SK-N-SH (cell line): ENCODE data around the gene CCDC70. TPM values are rescaled to one million over a fixed set of nuclear protein-coding genes. Genes with fewer than 3 reads are reported as not detected.

Experiments used
- CTCF ChIA-PET: fragments of 300-600, 350-600 bp; formaldehyde crosslinking; extraction: SDS; loops from one replicate; lab custom pipeline; 2021; lab: Yijun Ruan, JAX
- POLR2A ChIA-PET: fragments of 350-600 bp; sonication (Branson Sonifier 250); formaldehyde crosslinking; extraction: SDS; loops from one replicate; lab custom pipeline; 2020; ENCODE audit warnings: antibody characterized with exemption, inconsistent platforms; lab: Yijun Ruan, JAX
- DNase-seq: peaks from one replicate; pipeline ENCODE4 v3.0.0; 2012
- H2AFZ ChIP-seq: fragments of 200-600 bp; sonication (generic); 2 replicates; pipeline ENCODE4 v1.8.1; 2016; ENCODE audit warnings: antibody characterized with exemption, mild to moderate bottlenecking, low read depth
- H3F3A ChIP-seq: fragments of 200-600 bp; sonication (generic); replicated peaks from 2 replicates; pipeline ENCODE3; 2016; ENCODE audit warnings: antibody characterized with exemption, mild to moderate bottlenecking; ENCODE audit not compliant: insufficient read depth
- H3K27ac ChIP-seq, 2 experiments: fragments of 200-500 bp in 1 of 2; fragments of 200-600 bp in 1 of 2; sonication (Bioruptor generic) in 1 of 2; sonication (generic), shearing (Covaris generic) in 1 of 2; 2 replicates each; pipeline versions ENCODE4 v1.5.1 to v1.6.1; 2014 to 2016; ENCODE audit warnings: low read depth in 2 of 2, inconsistent platforms in 1 of 2, low read length in 1 of 2, mild to moderate bottlenecking in 1 of 2, mixed read lengths in 1 of 2
- H3K27me3 ChIP-seq: fragments of 200-600 bp; sonication (generic), shearing (Covaris generic); 2 replicates; pipeline ENCODE4 v1.6.1; 2016; ENCODE audit warnings: mixed run types; ENCODE audit not compliant: insufficient read depth
- H3K36me3 ChIP-seq, 2 experiments: fragments of 200-500 bp in 1 of 2; fragments of 200-600 bp in 1 of 2; sonication (Bioruptor generic) in 1 of 2; sonication (generic) in 1 of 2; replicated peaks in 1 of 2; 2 replicates each; pipeline versions ENCODE3 to v1.5.1; 2014 to 2016; ENCODE audit warnings: low read length in 1 of 2, mild to moderate bottlenecking in 1 of 2; ENCODE audit not compliant: insufficient read depth in 2 of 2, control insufficient read depth in 1 of 2
- H3K4me1 ChIP-seq, 2 experiments: fragments of 200-500 bp in 1 of 2; fragments of 200-600 bp in 1 of 2; sonication (Bioruptor generic) in 1 of 2; sonication (generic), shearing (Covaris generic) in 1 of 2; 2 replicates each; pipeline versions ENCODE4 v1.5.1 to v1.6.1; 2014 to 2016; ENCODE audit warnings: low read depth in 1 of 2, low read length in 1 of 2, mixed run types in 1 of 2; ENCODE audit not compliant: insufficient read depth in 2 of 2, control insufficient read depth in 1 of 2
- H3K4me2 ChIP-seq: fragments of 200-600 bp; sonication (generic), shearing (Covaris generic); 2 replicates; pipeline ENCODE4 v1.6.1; 2017; ENCODE audit warnings: mixed run types
- H3K4me3 ChIP-seq, 2 experiments: fragments of 200-500 bp in 1 of 2; fragments of 200-600 bp in 1 of 2; sonication (Bioruptor generic) in 1 of 2; sonication (generic), shearing (Covaris generic) in 1 of 2; 2 replicates each; pipeline versions ENCODE4 v1.5.1 to v1.8.1; 2014 to 2016; ENCODE audit warnings: low read depth in 2 of 2, inconsistent platforms in 1 of 2, low read length in 1 of 2, mild to moderate bottlenecking in 1 of 2, mixed read lengths in 1 of 2, moderate library complexity in 1 of 2
- H3K79me2 ChIP-seq: fragments of 200-600 bp; sonication (generic); 2 replicates; pipeline ENCODE4 v1.8.1; 2017; ENCODE audit warnings: mild to moderate bottlenecking; ENCODE audit not compliant: insufficient read depth
- H3K9ac ChIP-seq: fragments of 200-600 bp; sonication (generic); 2 replicates; pipeline ENCODE4 v1.6.1; 2017; ENCODE audit warnings: mixed run types
- H3K9me2 ChIP-seq: fragments of 200-600 bp; sonication (generic); 2 replicates; pipeline ENCODE4 v1.6.1; 2017; ENCODE audit warnings: mixed run types
- H3K9me3 ChIP-seq: fragments of 200-600 bp; sonication (generic); 2 replicates; pipeline ENCODE4 v1.6.1; 2017; ENCODE audit warnings: mixed run types, mild to moderate bottlenecking, moderate library complexity
- H4K20me1 ChIP-seq: fragments of 200-600 bp; sonication (generic); 2 replicates; pipeline ENCODE4 v1.6.1; 2017; ENCODE audit warnings: mild to moderate bottlenecking, mixed run types; ENCODE audit not compliant: insufficient read depth
- CHD2 ChIP-seq: fragments of 150-350 bp; IDR thresholded peaks from 2 replicates; pipeline ENCODE4 v1.6.1; 2018; ENCODE audit warnings: low read length; ENCODE audit not compliant: partially characterized antibody
- CTCF ChIP-seq: fragments of 200-600 bp; sonication (generic); IDR thresholded peaks from 2 replicates; pipeline ENCODE4 v1.6.1; 2017; ENCODE audit warnings: antibody characterized with exemption, mild to moderate bottlenecking, moderate library complexity
- EP300 ChIP-seq, 2 experiments: IDR thresholded peaks; 2 replicates each; pipeline versions ENCODE4 v1.4.0 to v1.6.1; 2012; ENCODE audit warnings: borderline replicate concordance in 1 of 2, low read depth in 1 of 2, low read length in 1 of 2
- EZH2phosphoT487 ChIP-seq: fragments of 200-600 bp; sonication (generic); IDR thresholded peaks from 2 replicates; pipeline ENCODE4 v1.6.1; 2017; ENCODE audit warnings: low read depth, mixed run types, mild to moderate bottlenecking, antibody characterized with exemption, moderate library complexity, borderline replicate concordance
- FOSL2 ChIP-seq: IDR thresholded peaks from 2 replicates; pipeline ENCODE4 v1.4.0; 2012; ENCODE audit warnings: low read depth, mild to moderate bottlenecking, moderate library complexity, borderline replicate concordance
- FOXJ3 ChIP-seq: sonication (generic); formaldehyde crosslinking; IDR thresholded peaks from 2 replicates; pipeline ENCODE4 v1.5.1; 2020; ENCODE audit warnings: mild to moderate bottlenecking, missing genetic modification reagents
- FOXM1 ChIP-seq: IDR thresholded peaks from 2 replicates; pipeline ENCODE4 v1.4.0; 2012; ENCODE audit warnings: low read depth, mild to moderate bottlenecking
- JUND ChIP-seq: IDR thresholded peaks from 2 replicates; pipeline ENCODE4 v1.4.0; 2012
- MEF2A ChIP-seq: IDR thresholded peaks from 2 replicates; pipeline ENCODE4 v1.4.0; 2012; ENCODE audit warnings: low read depth, borderline replicate concordance
- MXI1 ChIP-seq: IDR thresholded peaks from 2 replicates; pipeline ENCODE4 v1.6.1; 2012; ENCODE audit warnings: mild to moderate bottlenecking, low read depth, low read length, improper control_type of control experiment
- RFX5 ChIP-seq: IDR thresholded peaks from 2 replicates; pipeline ENCODE4 v1.6.1; 2012; ENCODE audit warnings: mild to moderate bottlenecking, improper control_type of control experiment, low read length
- RXRA ChIP-seq: IDR thresholded peaks from 2 replicates; pipeline ENCODE4 v1.4.0; 2012; ENCODE audit warnings: low read depth, mild to moderate bottlenecking, borderline replicate concordance
- SIN3A ChIP-seq: IDR thresholded peaks from 2 replicates; pipeline ENCODE4 v1.6.1; 2012; ENCODE audit warnings: low read depth, mild to moderate bottlenecking, low read length, moderate library complexity, borderline replicate concordance
- SMC3 ChIP-seq: IDR thresholded peaks from 2 replicates; pipeline ENCODE4 v1.6.1; 2012; ENCODE audit warnings: low read depth, low read length, improper control_type of control experiment
- TAF1 ChIP-seq: IDR thresholded peaks from 2 replicates; pipeline ENCODE4 v1.6.1; 2012; ENCODE audit warnings: low read depth, mild to moderate bottlenecking, low read length, moderate library complexity, borderline replicate concordance
- TCF12 ChIP-seq: IDR thresholded peaks from 2 replicates; pipeline ENCODE4 v1.4.0; 2012
- TEAD4 ChIP-seq: IDR thresholded peaks from 2 replicates; pipeline ENCODE4 v1.4.0; 2012; ENCODE audit warnings: mild to moderate bottlenecking, borderline replicate concordance; ENCODE audit not compliant: insufficient read depth
- YY1 ChIP-seq: IDR thresholded peaks from 2 replicates; pipeline ENCODE4 v1.4.0; 2012; ENCODE audit warnings: low read depth, mild to moderate bottlenecking
- ZBTB33 ChIP-seq: IDR thresholded peaks from 2 replicates; pipeline ENCODE4 v1.4.0; 2012; ENCODE audit warnings: low read depth, borderline replicate concordance
- WGBS: methylation state at CpG from one replicate; pipeline ENCODE4 v1.1.6; 2017; ENCODE audit warnings: low lambda C conversion rate; 5-methylcytosine and 5-hydroxymethylcytosine counted together
- polyA plus RNA-seq, 3 experiments: library from polyadenylated mRNA; depleted of rRNA; stranded (reverse); fragments of >200 nt; gene quantifications; 2 replicates each; pipeline ENCODE4 v1.2.3, GENCODE V29; 2012

The CCDC70 gene
- polyA plus RNA-seq, 1 of the 3 experiments (the other 2 are of a cell fraction) = not detected

- TF ChIP-seq TEAD4 = no peak
- no peak for TF ChIP-seq FOXJ3 (CRISPR knock-in tag)
- TF ChIP-seq EP300 (IDR thresholded peaks at IDR 0.05; ENCODE audit: borderline replicate concordance in 1 of 2, low read depth in 1 of 2, low read length in 1 of 2) = no peak
- TF ChIP-seq CTCF = no peak
- no peak for TF ChIP-seq FOXM1
- TF ChIP-seq MEF2A = no peak
- no peak for TF ChIP-seq CHD2
- no peak for TF ChIP-seq FOSL2
Observed at GRCh38 chr13:51912091-51912490, 50.3 kb downstream of the CCDC70 start (continued).

- TF ChIP-seq EP300 (IDR thresholded peaks at IDR 0.05; ENCODE audit: borderline replicate concordance in 1 of 2, low read depth in 1 of 2, low read length in 1 of 2) = no peak
- no peak for TF ChIP-seq MXI1
- TF ChIP-seq FOSL2 = no peak
- no peak for TF ChIP-seq SMC3
- TF ChIP-seq EZH2phosphoT487 = no peak
- TF ChIP-seq RXRA = no peak
- TF ChIP-seq YY1 = no peak
- TF ChIP-seq JUND = no peak
- TF ChIP-seq SIN3A = no peak
- TF ChIP-seq RFX5 = no peak
- no peak for TF ChIP-seq ZBTB33
- TF ChIP-seq TCF12 = no peak
- TF ChIP-seq TAF1 = no peak
- no peak for TF ChIP-seq FOXJ3 (CRISPR knock-in tag)
- TF ChIP-seq, all 33 proteins: peak for 0
- Histone ChIP-seq H4K20me1 (no peaks in the 10 kb centered on the region), H3K9ac (no peak overlapping the region), H3K79me2 (no peaks in the 10 kb centered on the region), H3K4me3 (no peak overlapping the region), H2AFZ (no peak overlapping the region), H3F3A (no peaks in the 10 kb centered on the region), H3K27me3 (no peaks in the 10 kb centered on the region), H3K27ac (no peak overlapping the region), H3K36me3 (no peaks in the 10 kb centered on the region), H3K9me3 (no peaks in the 10 kb centered on the region), H3K4me2 (no peak overlapping the region), H3K4me1 (peaks cover 0 to 5% of the 10 kb centered on the region in 2 experiments; a peak in 1 of 4 replicates), H3K9me2 (no peaks in the 10 kb centered on the region)
- WGBS = 52% methylated on average over 11 of the region's 11 CpGs
- POLR2A ChIA-PET = no interaction called here
- DNase-seq = no peak
- CTCF ChIA-PET = interaction anchor here (1.0 to 1.9 kb wide), 5 partner anchors 10 to 538 kb away, joined by 3 to 7 read pairs (median 4); no protein-coding TSS in a partner anchor
Observed at GRCh38 chr13:51912511-51913225, 50.9 kb downstream of the CCDC70 start.
